ENCODE results near the gene GRAMD1B. TPM values are rescaled to one million over a fixed set of nuclear protein-coding genes. Genes with fewer than 3 reads are reported as not detected.

The GRAMD1B gene
- total RNA-seq, 4 donors from 2014 or later, result under 0.01 to 6.5 (median 3.7) TPM

DNA sequence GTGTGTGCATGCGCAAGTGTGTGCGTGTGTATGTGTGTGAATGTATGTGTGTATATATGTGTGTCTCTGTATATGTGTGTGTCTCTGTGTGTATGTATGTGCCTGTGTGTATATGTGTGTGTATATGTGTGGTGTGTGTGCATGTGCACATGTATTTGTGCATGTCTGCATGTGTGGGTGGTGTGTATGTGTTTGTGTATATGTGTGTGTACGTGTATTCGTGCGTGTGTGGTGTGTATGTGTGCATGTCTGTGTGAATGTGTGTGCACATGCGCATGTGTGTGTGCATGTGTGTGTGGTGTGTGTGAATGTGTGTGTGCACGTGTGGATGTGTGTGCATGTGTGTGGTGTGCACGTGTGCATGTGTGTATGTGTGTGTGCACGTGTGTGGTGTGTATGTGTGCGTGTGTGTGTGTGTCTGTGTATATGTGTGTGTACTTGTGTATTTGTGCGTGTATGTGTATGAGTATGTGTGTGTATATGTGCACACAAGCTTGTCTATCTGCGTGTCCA is 153.0 kb downstream of the GRAMD1B start:
- Histone ChIP-seq H3K4me1 (no peaks in the 10 kb centered on the region), H3K27me3 (no peaks in the 10 kb centered on the region), H3K4me3 (no peak overlapping the region), H3K9me3 (no peaks in the 10 kb centered on the region), H3K36me3 (no peaks in the 10 kb centered on the region), H3K27ac (no peak overlapping the region)
- no peak for DNase-seq
- intact Hi-C loops (cut with DNase I; ENCODE audit: low total_unique reads), result no loop called here
- no peak for TF ChIP-seq POLR2A (IDR thresholded peaks at IDR 0.05)
- TF ChIP-seq, protein P1, sequence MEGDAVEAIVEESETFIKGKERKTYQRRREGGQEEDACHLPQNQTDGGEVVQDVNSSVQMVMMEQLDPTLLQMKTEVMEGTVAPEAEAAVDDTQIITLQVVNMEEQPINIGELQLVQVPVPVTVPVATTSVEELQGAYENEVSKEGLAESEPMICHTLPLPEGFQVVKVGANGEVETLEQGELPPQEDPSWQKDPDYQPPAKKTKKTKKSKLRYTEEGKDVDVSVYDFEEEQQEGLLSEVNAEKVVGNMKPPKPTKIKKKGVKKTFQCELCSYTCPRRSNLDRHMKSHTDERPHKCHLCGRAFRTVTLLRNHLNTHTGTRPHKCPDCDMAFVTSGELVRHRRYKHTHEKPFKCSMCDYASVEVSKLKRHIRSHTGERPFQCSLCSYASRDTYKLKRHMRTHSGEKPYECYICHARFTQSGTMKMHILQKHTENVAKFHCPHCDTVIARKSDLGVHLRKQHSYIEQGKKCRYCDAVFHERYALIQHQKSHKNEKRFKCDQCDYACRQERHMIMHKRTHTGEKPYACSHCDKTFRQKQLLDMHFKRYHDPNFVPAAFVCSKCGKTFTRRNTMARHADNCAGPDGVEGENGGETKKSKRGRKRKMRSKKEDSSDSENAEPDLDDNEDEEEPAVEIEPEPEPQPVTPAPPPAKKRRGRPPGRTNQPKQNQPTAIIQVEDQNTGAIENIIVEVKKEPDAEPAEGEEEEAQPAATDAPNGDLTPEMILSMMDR (IDR thresholded peaks at IDR 0.05), result no peak

DNA sequence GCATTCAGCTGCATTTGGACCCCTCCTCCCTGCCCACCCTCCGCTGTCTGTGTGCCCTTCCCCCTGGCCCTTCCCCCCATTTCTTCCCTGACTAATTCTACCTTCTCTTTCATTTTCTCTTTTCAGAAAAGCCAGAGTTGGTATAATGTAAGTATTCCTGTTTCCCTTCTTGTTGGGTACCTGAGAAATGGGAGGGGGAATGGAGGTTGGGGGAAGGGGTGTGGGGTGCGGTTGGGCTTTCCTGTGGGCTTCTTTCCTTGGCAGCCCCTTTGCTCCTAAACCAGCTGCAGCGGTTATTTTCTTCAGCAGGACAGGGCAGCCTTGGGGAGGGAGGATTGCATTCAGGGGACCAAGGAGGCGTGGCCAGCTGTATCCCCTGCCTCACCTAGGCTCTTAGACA is 154.1 kb downstream of the GRAMD1B start:
- TF ChIP-seq POLR2A (IDR thresholded peaks at IDR 0.05), result no peak
- TF ChIP-seq, protein P1 (IDR thresholded peaks at IDR 0.05), result no peak
- no peaks in the 10 kb centered on the region for H3K36me3 ChIP-seq
- no peaks in the 10 kb centered on the region for H3K4me1 ChIP-seq
- no peaks in the 10 kb centered on the region for H3K27me3 ChIP-seq
- intact Hi-C loops (cut with DNase I; ENCODE audit: low total_unique reads), result no loop called here
- H3K27ac ChIP-seq, result no peak overlapping the region
- DNase-seq, result no peak
- no peak overlapping the region for H3K4me3 ChIP-seq
- no peaks in the 10 kb centered on the region for H3K9me3 ChIP-seq

DNA sequence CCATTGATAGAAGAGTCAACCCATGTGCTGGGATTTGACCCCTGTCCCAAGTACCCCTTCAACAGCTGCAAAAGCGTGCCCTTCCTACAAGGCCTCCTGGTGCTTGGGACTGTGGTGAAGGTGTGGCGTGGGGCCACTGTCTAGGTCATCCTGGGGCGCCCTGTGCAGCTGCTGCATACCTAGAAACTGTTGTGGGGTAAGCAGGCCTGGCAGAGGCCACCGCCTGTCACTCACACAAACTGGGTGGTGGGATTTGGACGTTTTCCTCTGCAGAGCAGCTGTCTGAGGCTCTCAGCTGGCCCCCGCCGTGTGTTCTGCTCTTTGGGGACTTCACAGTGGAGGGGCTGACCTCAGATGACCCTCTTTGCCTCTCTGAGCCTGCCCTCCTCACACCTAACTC is 154.7 kb downstream of the GRAMD1B start:
- no peaks in the 10 kb centered on the region for H3K36me3 ChIP-seq
- no peak for DNase-seq
- intact Hi-C loops (cut with DNase I; ENCODE audit: low total_unique reads), result no loop called here
- H3K4me1 ChIP-seq, result no peaks in the 10 kb centered on the region
- no peak overlapping the region for H3K27ac ChIP-seq
- no peaks in the 10 kb centered on the region for H3K9me3 ChIP-seq
- no peaks in the 10 kb centered on the region for H3K27me3 ChIP-seq
- H3K4me3 ChIP-seq, result no peak overlapping the region
- TF ChIP-seq, protein P1 (IDR thresholded peaks at IDR 0.05), result no peak

DNA sequence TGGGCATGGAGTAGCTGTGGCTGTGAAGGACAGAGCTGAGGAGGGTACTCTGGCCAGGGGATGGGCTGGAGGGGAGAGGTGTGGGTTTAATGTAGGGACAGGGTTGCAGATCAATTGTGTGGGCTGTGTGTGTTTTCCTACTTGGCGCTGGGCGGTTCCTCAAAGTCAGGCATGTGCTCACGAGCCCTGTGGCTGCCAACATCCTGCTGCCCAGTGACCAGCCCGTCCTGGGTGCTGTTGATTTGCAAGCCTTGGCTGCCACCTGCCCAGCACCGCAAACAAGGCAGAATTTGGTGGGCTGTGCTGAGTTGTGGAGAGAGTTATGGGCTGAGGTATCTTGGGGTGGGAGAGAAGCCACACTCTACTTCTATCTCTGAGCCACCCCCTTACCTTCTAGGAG is 155.1 kb downstream of the GRAMD1B start:
- intact Hi-C loops (cut with DNase I; ENCODE audit: low total_unique reads), result no loop called here
- Histone ChIP-seq H3K27ac (no peak overlapping the region), H3K36me3 (no peaks in the 10 kb centered on the region), H3K9me3 (no peaks in the 10 kb centered on the region), H3K27me3 (no peaks in the 10 kb centered on the region), H3K4me1 (no peaks in the 10 kb centered on the region), H3K4me3 (no peak overlapping the region)
- TF ChIP-seq, protein P1 (IDR thresholded peaks at IDR 0.05), result no peak
- TF ChIP-seq POLR2A (IDR thresholded peaks at IDR 0.05), result no peak
- DNase-seq, result no peak

DNA sequence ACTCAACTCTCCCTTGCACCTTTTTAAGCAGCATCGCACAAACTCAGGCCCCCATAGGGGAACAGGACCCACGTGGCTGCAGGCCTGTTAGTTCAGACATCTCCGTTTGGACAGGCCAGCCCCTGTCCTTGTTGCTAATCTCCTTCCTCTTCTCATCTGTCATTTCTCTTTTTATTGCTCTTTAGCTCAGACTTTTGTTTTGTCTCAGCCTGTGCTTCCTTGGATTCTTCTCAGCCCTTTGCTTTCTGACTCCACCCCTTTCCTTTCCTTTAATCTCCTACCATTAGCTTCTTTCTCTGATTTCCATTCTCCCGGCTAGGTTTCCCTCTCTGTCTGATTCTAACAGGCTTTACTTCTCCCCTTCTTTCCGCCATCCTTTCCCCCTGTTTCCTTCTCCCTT is 155.6 kb downstream of the GRAMD1B start:
- no peak for DNase-seq
- H3K36me3 ChIP-seq, result no peaks in the 10 kb centered on the region
- H3K27ac ChIP-seq, result no peak overlapping the region
- intact Hi-C loops (cut with DNase I; ENCODE audit: low total_unique reads), result no loop called here
- TF ChIP-seq, protein P1 (IDR thresholded peaks at IDR 0.05), result no peak
- TF ChIP-seq POLR2A (IDR thresholded peaks at IDR 0.05), result no peak
- no peaks in the 10 kb centered on the region for H3K4me1 ChIP-seq
- H3K4me3 ChIP-seq, result no peak overlapping the region
- H3K27me3 ChIP-seq, result no peaks in the 10 kb centered on the region
- H3K9me3 ChIP-seq, result no peaks in the 10 kb centered on the region
